Measurements from ENCODE around the gene DDX1. TPM values are rescaled to one million over a fixed set of nuclear protein-coding genes. Genes with fewer than 3 reads are reported as not detected.

Gene DDX1
- total and polyA plus RNA-seq, 9 of the 15 experiments (the other 6 are each of a cell fraction or from before 2014, with no cell fraction given): 116 to 277 (median 232) TPM

- CTCF ChIA-PET (ENCODE audit: low intra/inter-chr PET ratio): no interaction called here
- POLR2A ChIA-PET: interaction anchor here (1.2 kb wide), 1 partner anchor 99 kb away, joined by 3 read pairs; no protein-coding TSS in a partner anchor
- 36% methylated on average over 1 of the region's 1 CpG for WGBS (ENCODE audit: insufficient coverage, low coverage, missing lambda C conversion rate)
- H3K4me2 ChIP-seq (ENCODE audit: insufficient read depth, low read length): no peak overlapping the region
- BruUV-seq (replicated peaks): no TSS peak
- H3K4me1 ChIP-seq (replicated peaks in 1 of 2; ENCODE audit: control insufficient read depth in 2 of 2, insufficient read depth in 2 of 2, low read length in 2 of 2): no peaks in the 10 kb centered on the region; a peak in 2 of 5 replicates
- intact Hi-C loops (cut with micrococcal nuclease) (loop anchor here (10.0 kb wide), 1 partner anchor 419 kb away; no protein-coding TSS in a partner anchor), in situ Hi-C loops (cut with MboI) (loop anchor here (25.0 kb wide), 1 partner anchor 672 kb away; no protein-coding TSS in a partner anchor)
- no peak overlapping the region for H2AFZ ChIP-seq (ENCODE audit: low read depth, low read length)
- H3K27me3 ChIP-seq (ENCODE audit: control insufficient read depth in 2 of 2, insufficient read depth in 2 of 2, low read length in 2 of 2): no peaks in the 10 kb centered on the region
- no peaks in the 10 kb centered on the region for H4K20me1 ChIP-seq (replicated peaks; ENCODE audit: control insufficient read depth, insufficient read depth, low read length)
- DNase-seq (ENCODE audit: extremely low read depth in 1 of 4, low spot score in 3 of 4): no peak
- no peak overlapping the region for H3K9ac ChIP-seq (ENCODE audit: insufficient read depth in 1 of 2, low read depth in 2 of 2, low read length in 2 of 2)
- H3K9me3 ChIP-seq (replicated peaks; ENCODE audit: control insufficient read depth, insufficient read depth, low read depth, low read length): no peaks in the 10 kb centered on the region
- ATAC-seq: no peak
- no peak for FAIRE-seq
- H3K9me1 ChIP-seq (ENCODE audit: control insufficient read depth, insufficient read depth, low read length): no peaks in the 10 kb centered on the region
- H3K36me3 ChIP-seq (ENCODE audit: control insufficient read depth, insufficient read depth, low read length): no peaks in the 10 kb centered on the region
- TF ChIP-seq RAD51 (IDR thresholded peaks at IDR 0.05; ENCODE audit: borderline replicate concordance, low read depth): no peak
- no peak for TF ChIP-seq DLX4 (CRISPR knock-in tag; IDR thresholded peaks at IDR 0.05)
- H3K27ac ChIP-seq (ENCODE audit: extremely low read depth, low read depth, low read length): no peak overlapping the region
- no peak overlapping the region for H3K4me3 ChIP-seq
- no peaks in the 10 kb centered on the region for H3K79me2 ChIP-seq (ENCODE audit: control insufficient read depth, insufficient read depth, low read length)
Observed at GRCh38 chr2:15583826-15584225, 7.8 kb upstream of the DDX1 start.

DNA sequence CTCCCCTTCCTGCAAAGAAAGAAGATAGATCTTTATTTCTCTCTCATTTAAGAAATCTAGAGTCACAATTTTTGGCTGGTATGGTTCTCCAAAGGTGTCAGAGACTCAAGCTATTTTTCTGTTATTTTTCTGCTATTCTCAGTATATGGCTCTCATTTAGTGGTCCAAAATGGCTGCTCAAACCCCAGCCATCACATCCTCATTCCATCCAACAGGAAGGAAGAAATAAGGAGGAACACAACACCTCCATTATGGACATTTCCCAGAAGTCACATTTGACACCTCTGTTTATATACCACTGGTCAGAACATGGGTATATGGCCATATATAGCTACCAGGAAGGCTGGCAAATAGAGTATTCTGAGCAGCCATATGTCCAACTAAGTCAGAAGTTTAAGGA lies 7.4 kb upstream of the DDX1 start:
- Histone ChIP-seq H3K9me3 (replicated peaks; ENCODE audit: control insufficient read depth, insufficient read depth, low read depth, low read length) (no peaks in the 10 kb centered on the region), H3K27me3 (ENCODE audit: control insufficient read depth in 2 of 2, insufficient read depth in 2 of 2, low read length in 2 of 2) (no peaks in the 10 kb centered on the region), H3K4me3 (no peak overlapping the region), H4K20me1 (replicated peaks; ENCODE audit: control insufficient read depth, insufficient read depth, low read length) (no peaks in the 10 kb centered on the region), H3K79me2 (ENCODE audit: control insufficient read depth, insufficient read depth, low read length) (no peaks in the 10 kb centered on the region), H2AFZ (ENCODE audit: low read depth, low read length) (no peak overlapping the region), H3K4me1 (replicated peaks in 1 of 2; ENCODE audit: control insufficient read depth in 2 of 2, insufficient read depth in 2 of 2, low read length in 2 of 2) (no peaks in the 10 kb centered on the region; a peak in 2 of 5 replicates), H3K36me3 (ENCODE audit: control insufficient read depth, insufficient read depth, low read length) (no peaks in the 10 kb centered on the region), H3K4me2 (ENCODE audit: insufficient read depth, low read length) (no peak overlapping the region), H3K27ac (ENCODE audit: extremely low read depth, low read depth, low read length) (no peak overlapping the region), H3K9ac (ENCODE audit: insufficient read depth in 1 of 2, low read depth in 2 of 2, low read length in 2 of 2) (no peak overlapping the region), H3K9me1 (ENCODE audit: control insufficient read depth, insufficient read depth, low read length) (no peaks in the 10 kb centered on the region)
- in situ Hi-C loops (cut with MboI) (loop anchor here (25.0 kb wide), 1 partner anchor 672 kb away; no protein-coding TSS in a partner anchor), intact Hi-C loops (cut with micrococcal nuclease) (loop anchor here (10.0 kb wide), 1 partner anchor 420 kb away; no protein-coding TSS in a partner anchor)
- ATAC-seq: no peak
- CTCF ChIA-PET (ENCODE audit: low intra/inter-chr PET ratio): no interaction called here
- no peak for FAIRE-seq
- DNase-seq (ENCODE audit: extremely low read depth in 1 of 4, low spot score in 3 of 4): no peak
- POLR2A ChIA-PET: interaction anchor here (1.2 kb wide), 1 partner anchor 100 kb away, joined by 3 read pairs; no protein-coding TSS in a partner anchor
- BruUV-seq (replicated peaks): no TSS peak
- peak; percentile 74; the same call in 1 of the 2 replicates for TF ChIP-seq BCOR (IDR thresholded peaks at IDR 0.05)
- no peak for TF ChIP-seq ZC3H8 (IDR thresholded peaks at IDR 0.05)
- 0 out of 2 replicates have a peak, but pooled peaks have one; percentile 32 for TF ChIP-seq HDAC2 (IDR thresholded peaks at IDR 0.05)
- TF ChIP-seq, protein P1, sequence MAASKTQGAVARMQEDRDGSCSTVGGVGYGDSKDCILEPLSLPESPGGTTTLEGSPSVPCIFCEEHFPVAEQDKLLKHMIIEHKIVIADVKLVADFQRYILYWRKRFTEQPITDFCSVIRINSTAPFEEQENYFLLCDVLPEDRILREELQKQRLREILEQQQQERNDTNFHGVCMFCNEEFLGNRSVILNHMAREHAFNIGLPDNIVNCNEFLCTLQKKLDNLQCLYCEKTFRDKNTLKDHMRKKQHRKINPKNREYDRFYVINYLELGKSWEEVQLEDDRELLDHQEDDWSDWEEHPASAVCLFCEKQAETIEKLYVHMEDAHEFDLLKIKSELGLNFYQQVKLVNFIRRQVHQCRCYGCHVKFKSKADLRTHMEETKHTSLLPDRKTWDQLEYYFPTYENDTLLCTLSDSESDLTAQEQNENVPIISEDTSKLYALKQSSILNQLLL (CRISPR knock-in tag; IDR thresholded peaks at IDR 0.05; ENCODE audit: borderline replicate concordance): no peak
- no peak for TF ChIP-seq ETV1 (tag; conservative IDR thresholded peaks at IDR 0.05; ENCODE audit: low read depth)
- TF ChIP-seq RBM14 (IDR thresholded peaks at IDR 0.05; ENCODE audit: borderline replicate concordance, insufficient read depth, low read depth, low read length): no peak
- no peak for TF ChIP-seq SP1 (CRISPR knock-in tag; IDR thresholded peaks at IDR 0.05)
- TF ChIP-seq, protein P2, sequence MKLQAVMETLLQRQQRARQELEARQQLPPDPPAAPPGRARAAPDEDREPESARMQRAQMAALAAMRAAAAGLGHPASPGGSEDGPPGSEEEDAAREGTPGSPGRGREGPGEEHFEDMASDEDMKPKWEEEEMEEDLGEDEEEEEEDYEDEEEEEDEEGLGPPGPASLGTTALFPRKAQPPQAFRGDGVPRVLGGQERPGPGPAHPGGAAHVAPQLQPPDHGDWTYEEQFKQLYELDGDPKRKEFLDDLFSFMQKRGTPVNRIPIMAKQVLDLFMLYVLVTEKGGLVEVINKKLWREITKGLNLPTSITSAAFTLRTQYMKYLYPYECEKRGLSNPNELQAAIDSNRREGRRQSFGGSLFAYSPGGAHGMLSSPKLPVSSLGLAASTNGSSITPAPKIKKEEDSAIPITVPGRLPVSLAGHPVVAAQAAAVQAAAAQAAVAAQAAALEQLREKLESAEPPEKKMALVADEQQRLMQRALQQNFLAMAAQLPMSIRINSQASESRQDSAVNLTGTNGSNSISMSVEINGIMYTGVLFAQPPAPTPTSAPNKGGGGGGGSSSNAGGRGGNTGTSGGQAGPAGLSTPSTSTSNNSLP (IDR thresholded peaks at IDR 0.05; ENCODE audit: borderline replicate concordance, low read depth, low read length): no peak
- TF ChIP-seq HINFP (tag; conservative IDR thresholded peaks at IDR 0.05; ENCODE audit: low read depth): no peak

All from K562 (cell line).